HUES64 (cell line): ENCODE results near the gene ACVR2A. TPM values are rescaled to one million over a fixed set of nuclear protein-coding genes. Genes with fewer than 3 reads are reported as not detected.

Source experiments
- H3K27ac ChIP-seq: 2 replicates; pipeline ENCODE4 v1.7.0; 2013; ENCODE audit warnings: low read depth, low read length, inconsistent platforms
- H3K27me3 ChIP-seq: 2 replicates; pipeline ENCODE4 v1.6.1; 2013; ENCODE audit warnings: mild to moderate bottlenecking, low read length; ENCODE audit not compliant: insufficient read depth
- H3K36me3 ChIP-seq: 2 replicates; pipeline ENCODE4 v1.6.1; 2013; ENCODE audit warnings: mild to moderate bottlenecking, low read length; ENCODE audit not compliant: insufficient read depth
- H3K4me1 ChIP-seq: 2 replicates; pipeline ENCODE4 v1.6.1; 2013; ENCODE audit warnings: mild to moderate bottlenecking, low read length, moderate library complexity; ENCODE audit not compliant: insufficient read depth
- H3K4me3 ChIP-seq: 2 replicates; pipeline ENCODE4 v1.5.1; 2013; ENCODE audit warnings: mild to moderate bottlenecking, low read length, moderate library complexity
- H3K9ac ChIP-seq: 2 replicates; pipeline ENCODE4 v1.6.1; 2013; ENCODE audit warnings: mild to moderate bottlenecking, low read depth, low read length
- H3K9me3 ChIP-seq: 2 replicates; pipeline ENCODE4 v1.6.1; 2013; ENCODE audit warnings: low read depth, low read length; ENCODE audit not compliant: insufficient read depth
- WGBS: fragments of 150-250, 120-280 bp; methylation state at CpG from one replicate; pipeline ENCODE4 v1.1.7; 2013; ENCODE audit warnings: missing lambda C conversion rate; 5-methylcytosine and 5-hydroxymethylcytosine counted together
- polyA plus RNA-seq, 2 experiments: library from polyadenylated mRNA; stranded (reverse); fragments of 50-300 nt; gene quantifications; one replicate each; pipeline ENCODE4 v1.2.3, GENCODE V29; 2013

ACVR2A gene
- polyA plus RNA-seq (2013, experiment 1 of 2): 7.3 TPM
- polyA plus RNA-seq (2013, experiment 2 of 2): 8.2 TPM

DNA sequence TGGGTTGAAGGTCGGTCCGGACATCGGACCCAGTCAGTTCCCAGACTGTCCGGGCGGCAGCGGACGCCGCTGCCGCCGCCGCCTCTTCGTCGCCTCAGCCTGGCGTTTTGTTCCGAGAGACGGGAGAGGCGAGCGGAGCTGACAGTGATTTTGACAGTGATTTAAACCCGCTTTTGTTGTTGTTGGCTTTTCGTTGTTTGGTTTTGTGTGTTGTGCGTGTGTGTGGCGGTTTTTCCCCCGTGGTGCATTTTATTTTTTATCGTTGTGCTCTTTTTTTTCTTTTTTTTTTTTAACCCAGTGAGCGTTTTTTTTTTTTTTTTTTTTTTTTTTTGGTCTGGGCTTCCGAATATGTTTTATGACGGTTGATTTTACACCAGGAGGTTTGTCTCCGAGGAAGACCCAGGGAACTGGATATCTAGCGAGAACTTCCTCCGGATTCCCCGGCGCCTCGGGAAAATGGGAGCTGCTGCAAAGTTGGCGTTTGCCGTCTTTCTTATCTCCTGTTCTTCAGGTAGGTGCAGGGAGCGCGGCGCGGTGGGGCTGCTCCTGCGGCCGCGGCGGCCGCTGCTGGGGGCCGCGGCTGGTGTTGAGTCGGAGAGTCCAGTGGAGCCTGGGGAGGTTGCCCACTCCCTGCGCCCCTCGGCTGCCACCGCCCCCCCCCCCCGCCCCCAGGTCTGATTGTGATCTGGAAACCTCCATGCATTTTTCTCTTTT lies at the start of gene ACVR2A:
Gene ACVR2A, plus strand, starts transcription at position 333 of the 714 bp plus-strand sequence. Its CDS starts 124 bp downstream, at position 457.
- Histone ChIP-seq H3K9ac (peak within 1 kb of the TSS; percentile 99), H3K27ac (peak within 1 kb of the TSS; percentile 99), H3K4me1 (peaks cover 17% of the 10 kb centered on the region), H3K4me3 (peak within 1 kb of the TSS; percentile 93), H3K9me3 (no peaks in the 10 kb centered on the region), H3K27me3 (peaks cover 5% of the 10 kb centered on the region; the same call in 1 of the 2 replicates), H3K36me3 (no peaks in the 10 kb centered on the region)
- WGBS: under 1% methylated on average over 45 of the region's 51 CpGs

DNA sequence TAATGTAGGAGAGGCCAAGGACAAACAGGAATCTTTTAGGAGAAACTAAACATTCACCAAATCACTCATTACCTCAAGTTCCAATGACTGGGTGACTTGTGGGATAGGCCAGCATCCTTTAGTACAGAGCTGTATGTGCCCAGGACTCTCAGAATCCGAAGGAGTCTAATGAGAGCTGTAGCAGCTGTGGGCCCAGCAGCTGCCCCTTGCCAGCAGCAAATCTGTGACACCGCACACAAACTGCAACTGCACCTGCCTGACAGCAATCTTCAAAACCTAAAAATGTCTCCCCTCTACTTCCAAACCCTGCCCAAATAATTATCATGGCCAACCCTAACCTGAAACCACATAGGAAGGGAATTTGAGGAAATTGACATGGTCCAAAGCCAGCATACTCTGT lies 44.5 kb upstream of the ACVR2A start:
- 92% methylated on average over 2 of the region's 2 CpGs for WGBS
- no peak overlapping the region for H3K27ac ChIP-seq
- H3K9me3 ChIP-seq: no peaks in the 10 kb centered on the region
- no peak overlapping the region for H3K4me3 ChIP-seq
- peaks cover 4% of the 10 kb centered on the region; the same call in 1 of the 2 replicates for H3K4me1 ChIP-seq
- no peaks in the 10 kb centered on the region for H3K27me3 ChIP-seq
- no peaks in the 10 kb centered on the region for H3K36me3 ChIP-seq
- no peak overlapping the region for H3K9ac ChIP-seq

DNA sequence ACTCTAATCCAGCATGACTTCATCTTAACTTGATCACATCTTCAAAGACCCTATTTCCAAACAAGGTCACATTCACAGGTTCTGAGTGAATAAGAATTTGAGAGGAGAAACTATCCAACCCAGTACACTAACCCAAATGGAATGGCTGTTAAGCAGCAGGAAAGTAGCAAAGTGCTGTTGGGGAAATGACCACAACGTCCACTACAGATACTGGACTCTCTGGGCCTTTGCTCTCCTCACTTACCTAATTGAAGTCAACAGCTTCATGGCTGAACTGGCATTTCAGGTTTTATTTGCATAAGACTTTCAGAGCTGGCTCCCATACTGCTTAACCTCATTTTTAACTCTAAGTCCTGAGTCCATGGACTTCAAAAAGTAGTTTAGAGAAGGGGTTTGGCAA lies 38.0 kb upstream of the ACVR2A start:
- 71% methylated on average over 1 of the region's 1 CpG for WGBS
- Histone ChIP-seq H3K4me1 (no peaks in the 10 kb centered on the region), H3K27me3 (no peaks in the 10 kb centered on the region), H3K4me3 (no peak overlapping the region), H3K36me3 (no peaks in the 10 kb centered on the region), H3K9ac (no peak overlapping the region), H3K9me3 (no peaks in the 10 kb centered on the region), H3K27ac (no peak overlapping the region)

DNA sequence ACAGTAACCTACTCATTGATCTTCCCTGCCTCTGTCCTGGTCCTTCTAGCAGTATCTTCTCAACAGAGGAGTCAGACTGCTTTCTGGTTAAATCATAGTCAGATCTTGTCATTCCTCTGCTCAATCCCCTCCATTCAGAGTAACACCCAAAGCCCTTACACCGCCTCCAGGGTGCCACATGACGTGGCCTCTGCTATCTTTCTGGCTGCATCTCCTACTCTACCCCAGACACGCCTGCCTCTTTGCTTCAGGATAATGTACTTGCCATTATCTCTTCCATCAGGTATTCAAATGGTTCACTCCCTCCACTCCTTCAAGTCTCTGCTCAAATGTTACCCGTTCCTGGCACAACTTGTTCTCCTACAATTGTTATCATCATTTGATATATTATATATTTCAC lies 36.3 kb upstream of the ACVR2A start:
- WGBS: 94% methylated on average over 4 of the region's 4 CpGs
- Histone ChIP-seq H3K9ac (no peak overlapping the region), H3K9me3 (no peaks in the 10 kb centered on the region), H3K27ac (no peak overlapping the region), H3K4me3 (no peak overlapping the region), H3K4me1 (no peaks in the 10 kb centered on the region), H3K27me3 (no peaks in the 10 kb centered on the region), H3K36me3 (no peaks in the 10 kb centered on the region)

DNA sequence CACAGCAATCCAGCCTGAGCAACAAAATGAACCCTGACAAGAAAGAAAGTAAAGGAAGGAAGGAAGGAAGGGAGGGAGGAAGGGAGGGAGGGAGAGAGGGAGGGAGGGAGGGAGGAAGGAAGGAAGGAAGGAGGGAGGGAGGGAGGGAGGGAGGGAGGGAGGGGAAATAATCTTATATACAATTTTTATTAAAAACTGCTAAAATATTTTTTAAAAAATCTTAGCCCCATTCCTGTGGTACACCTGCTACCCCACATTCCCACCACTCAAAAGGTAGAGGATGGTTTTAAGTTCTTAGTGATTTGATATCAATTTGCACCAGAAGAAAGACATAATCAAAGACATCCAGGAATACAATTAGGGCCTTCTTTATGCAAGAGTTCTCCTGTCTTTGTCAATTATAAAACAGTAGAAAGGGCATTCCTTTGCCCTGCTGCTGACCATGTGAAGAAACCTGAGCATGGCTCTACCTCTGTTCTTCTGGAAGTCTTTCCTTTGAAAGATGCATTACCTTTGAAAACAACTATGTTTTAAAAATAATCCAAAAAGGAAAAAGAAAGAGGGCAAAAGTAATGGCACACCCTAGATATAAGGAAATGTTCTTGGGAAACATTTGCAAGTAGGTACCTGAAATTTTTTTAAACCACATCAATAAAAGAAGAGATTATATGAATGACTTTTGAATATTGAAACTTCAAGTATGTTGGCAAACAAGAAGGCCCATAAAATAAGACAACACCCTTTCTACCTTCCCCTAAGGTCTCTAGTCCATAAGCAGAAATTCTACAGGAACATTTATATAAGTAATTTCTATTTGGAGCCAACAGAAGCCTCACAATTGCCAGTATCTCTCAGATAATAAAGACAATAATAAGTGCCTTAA lies 33.7 kb upstream of the ACVR2A start:
- Histone ChIP-seq H3K27me3 (no peaks in the 10 kb centered on the region), H3K9ac (no peak overlapping the region), H3K4me1 (no peaks in the 10 kb centered on the region), H3K9me3 (no peaks in the 10 kb centered on the region), H3K36me3 (no peaks in the 10 kb centered on the region), H3K27ac (no peak overlapping the region), H3K4me3 (no peak overlapping the region)

DNA sequence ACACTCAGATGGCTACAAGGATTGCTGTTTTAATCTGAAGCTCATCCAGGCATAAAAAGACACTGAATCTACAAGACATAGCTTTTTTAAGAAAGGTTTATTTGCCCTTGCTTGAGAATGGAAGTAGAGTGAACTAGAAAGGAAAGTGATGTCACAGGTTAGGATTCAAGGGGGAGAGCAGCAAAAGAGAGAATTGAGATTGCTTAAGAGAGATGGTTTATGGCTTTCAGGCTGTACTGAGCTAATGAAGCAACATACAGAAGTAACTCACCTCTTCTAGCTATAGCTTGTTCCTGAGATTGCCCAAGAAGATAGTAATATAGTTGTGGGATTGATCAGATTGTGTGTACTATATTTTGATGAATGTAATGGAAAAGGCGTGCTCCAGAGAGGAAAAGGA lies 26.1 kb upstream of the ACVR2A start:
- Histone ChIP-seq H3K27ac (no peak overlapping the region), H3K4me1 (no peaks in the 10 kb centered on the region), H3K9me3 (no peaks in the 10 kb centered on the region), H3K9ac (no peak overlapping the region), H3K36me3 (no peaks in the 10 kb centered on the region), H3K27me3 (no peaks in the 10 kb centered on the region), H3K4me3 (no peak overlapping the region)
- WGBS: 93% methylated on average over 1 of the region's 1 CpG

DNA sequence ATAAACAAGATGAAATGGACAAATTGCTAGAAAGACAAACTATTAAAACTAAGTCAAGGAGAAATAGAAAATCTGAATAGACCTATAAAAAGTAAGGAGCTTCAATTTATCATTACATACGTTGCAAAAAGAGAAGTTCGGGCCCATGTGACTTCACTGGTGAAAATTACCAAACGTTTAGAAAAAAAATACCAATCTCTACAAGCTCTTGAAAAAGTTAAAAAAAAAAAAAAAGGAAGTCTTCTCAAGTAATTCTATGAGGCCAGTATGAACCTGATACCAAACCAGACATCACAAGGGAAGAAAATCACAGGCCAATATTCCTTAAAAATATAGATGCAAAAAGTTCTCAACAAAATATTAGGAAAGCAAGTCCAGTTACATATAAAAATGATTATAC lies 20.2 kb upstream of the ACVR2A start:
- no peaks in the 10 kb centered on the region for H3K36me3 ChIP-seq
- no peaks in the 10 kb centered on the region for H3K4me1 ChIP-seq
- H3K27ac ChIP-seq: no peak overlapping the region
- no peak overlapping the region for H3K4me3 ChIP-seq
- H3K9ac ChIP-seq: no peak overlapping the region
- no peaks in the 10 kb centered on the region for H3K9me3 ChIP-seq
- WGBS: 94% methylated on average over 3 of the region's 3 CpGs
- H3K27me3 ChIP-seq: no peaks in the 10 kb centered on the region

DNA sequence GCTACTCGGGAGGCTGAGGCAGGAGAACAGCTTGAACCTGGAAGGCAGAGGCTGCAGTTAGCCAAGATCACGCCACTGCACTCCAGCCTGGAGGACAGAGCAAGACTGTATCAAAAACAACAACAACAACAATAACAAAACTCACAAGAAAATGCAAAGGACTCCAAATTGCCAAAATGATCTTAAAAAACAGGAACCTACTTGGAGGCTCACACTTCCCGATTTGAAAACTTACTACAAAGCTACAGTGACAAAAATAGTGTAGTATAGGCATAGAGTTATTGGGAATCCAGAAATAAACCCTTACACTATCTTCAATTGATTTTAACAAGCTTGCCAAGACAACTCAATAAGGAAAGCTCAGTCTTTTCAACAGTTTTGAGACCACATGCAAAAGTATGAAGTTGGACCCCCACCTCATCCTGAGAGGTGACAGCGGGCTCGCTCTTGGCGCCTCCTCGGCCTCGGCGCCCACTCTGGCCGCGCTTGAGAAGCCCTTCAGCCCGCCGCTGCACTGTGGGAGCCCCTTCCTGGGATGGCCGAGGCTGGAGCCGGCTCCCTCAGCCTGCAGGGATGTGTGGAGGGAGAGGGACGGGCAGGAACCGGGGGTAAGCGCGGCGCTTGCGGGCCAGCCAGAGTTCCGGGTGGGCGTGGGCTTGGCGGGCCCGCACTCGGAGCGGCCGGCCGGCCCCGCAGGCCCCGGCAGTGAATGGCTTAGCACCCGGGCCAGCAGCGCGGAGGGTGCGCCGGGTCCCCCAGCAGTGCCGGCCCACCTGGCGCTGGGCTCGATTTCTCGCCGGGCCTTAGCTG lies 18.3 kb upstream of the ACVR2A start:
- H3K9me3 ChIP-seq: no peaks in the 10 kb centered on the region
- WGBS: 97% methylated on average over 40 of the region's 41 CpGs

DNA sequence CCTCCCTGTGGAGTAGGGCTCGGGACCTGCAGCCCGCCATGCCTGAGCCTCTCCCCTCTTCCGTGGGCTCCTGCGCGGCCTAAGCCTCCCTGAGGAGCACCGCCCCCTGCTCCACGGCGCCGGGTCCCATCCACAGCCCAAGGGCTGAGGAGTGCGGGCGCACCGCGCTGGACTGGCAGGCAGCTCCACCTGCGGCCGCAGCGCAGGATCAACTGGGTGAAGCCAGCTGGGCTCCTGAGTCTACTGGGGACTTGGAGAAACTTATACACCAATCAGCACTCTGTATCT lies 17.8 kb upstream of the ACVR2A start:
- Histone ChIP-seq H3K4me3 (no peak overlapping the region), H3K27me3 (no peaks in the 10 kb centered on the region), H3K36me3 (no peaks in the 10 kb centered on the region), H3K9ac (no peak overlapping the region), H3K4me1 (no peaks in the 10 kb centered on the region), H3K9me3 (no peaks in the 10 kb centered on the region), H3K27ac (no peak overlapping the region)
- WGBS: 96% methylated on average over 16 of the region's 16 CpGs

More for the DNA sequence above, 18.3 kb upstream of the ACVR2A start:
- no peaks in the 10 kb centered on the region for H3K36me3 ChIP-seq
- no peaks in the 10 kb centered on the region for H3K4me1 ChIP-seq
- H3K27me3 ChIP-seq: no peaks in the 10 kb centered on the region
- no peak overlapping the region for H3K9ac ChIP-seq
- no peak overlapping the region for H3K27ac ChIP-seq
- H3K4me3 ChIP-seq: no peak overlapping the region

DNA sequence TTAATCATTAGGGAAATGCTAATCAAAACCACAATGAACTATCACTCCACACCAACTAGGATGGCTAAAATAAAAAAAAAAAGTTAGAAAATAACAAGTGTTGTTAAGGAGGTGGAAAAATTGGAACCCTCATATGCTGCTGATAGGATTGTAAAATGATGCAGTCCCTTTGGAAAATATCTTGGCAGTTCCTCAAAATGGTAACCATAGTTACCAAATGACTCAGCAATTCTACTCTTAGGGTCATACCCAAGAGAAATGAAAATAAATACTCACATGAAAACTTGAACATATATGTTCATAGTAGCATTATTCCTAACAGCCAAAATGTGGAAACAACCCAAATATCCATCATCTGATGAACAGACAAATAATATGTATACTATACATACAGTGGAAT lies 15.7 kb upstream of the ACVR2A start:
- H3K27ac ChIP-seq: no peak overlapping the region

DNA sequence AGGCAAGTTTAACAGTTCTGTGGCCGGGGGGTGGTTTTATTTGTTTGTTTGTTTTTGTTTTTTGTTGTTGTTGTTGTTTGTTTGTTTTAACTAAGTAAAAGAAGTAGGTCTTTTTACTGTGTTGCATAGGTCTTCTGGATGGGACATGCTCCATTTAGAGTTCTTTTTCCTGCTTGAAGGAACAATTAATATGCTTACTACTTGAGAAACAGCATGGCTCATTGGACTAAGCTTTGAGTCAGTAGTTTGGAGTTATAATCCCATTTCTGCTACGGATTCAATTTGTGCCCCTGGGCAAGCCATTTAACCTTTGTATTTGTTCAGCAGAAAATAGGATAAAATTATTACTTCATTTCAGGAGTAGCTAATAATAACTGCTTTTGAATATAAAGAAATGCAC lies 8.7 kb upstream of the ACVR2A start:
- H3K9me3 ChIP-seq: no peaks in the 10 kb centered on the region
- H3K4me3 ChIP-seq: no peak overlapping the region
- no peaks in the 10 kb centered on the region for H3K27me3 ChIP-seq
- no peak overlapping the region for H3K27ac ChIP-seq
- 93% methylated on average over 2 of the region's 2 CpGs for WGBS
- no peak overlapping the region for H3K9ac ChIP-seq
- H3K4me1 ChIP-seq: no peaks in the 10 kb centered on the region
- H3K36me3 ChIP-seq: no peaks in the 10 kb centered on the region

More for the DNA sequence above, 15.7 kb upstream of the ACVR2A start:
- no peaks in the 10 kb centered on the region for H3K9me3 ChIP-seq
- H3K4me1 ChIP-seq: no peaks in the 10 kb centered on the region
- H3K36me3 ChIP-seq: no peaks in the 10 kb centered on the region
- H3K9ac ChIP-seq: no peak overlapping the region
- no peaks in the 10 kb centered on the region for H3K27me3 ChIP-seq
- no peak overlapping the region for H3K4me3 ChIP-seq
